NT2/D1 (cell line): ENCODE measurements around the gene GALK1.

Experiments
- YY1 ChIP-seq: IDR thresholded peaks from 2 replicates; pipeline ENCODE4 v1.6.1; 2011; ENCODE audit not compliant: insufficient read length, insufficient read depth
- ZNF274 ChIP-seq: IDR thresholded peaks from 2 replicates; pipeline ENCODE4 v1.6.1; 2011; ENCODE audit warnings: mild to moderate bottlenecking, low read depth, low read length

- TF ChIP-seq YY1 (no peak), ZNF274 (no peak)
Measured at GRCh38 chr17:75750661-75751423, 14.2 kb downstream of the GALK1 start.
